ENCODE results near the gene KCNJ11. TPM values are rescaled to one million over a fixed set of nuclear protein-coding genes. Genes with fewer than 3 reads are reported as not detected.

Gene KCNJ11
- total and polyA plus RNA-seq, 2 of the 13 experiments (the other 11 are each of a cell fraction or from before 2014, with no cell fraction given): 0.38 to 1.6 TPM

DNA sequence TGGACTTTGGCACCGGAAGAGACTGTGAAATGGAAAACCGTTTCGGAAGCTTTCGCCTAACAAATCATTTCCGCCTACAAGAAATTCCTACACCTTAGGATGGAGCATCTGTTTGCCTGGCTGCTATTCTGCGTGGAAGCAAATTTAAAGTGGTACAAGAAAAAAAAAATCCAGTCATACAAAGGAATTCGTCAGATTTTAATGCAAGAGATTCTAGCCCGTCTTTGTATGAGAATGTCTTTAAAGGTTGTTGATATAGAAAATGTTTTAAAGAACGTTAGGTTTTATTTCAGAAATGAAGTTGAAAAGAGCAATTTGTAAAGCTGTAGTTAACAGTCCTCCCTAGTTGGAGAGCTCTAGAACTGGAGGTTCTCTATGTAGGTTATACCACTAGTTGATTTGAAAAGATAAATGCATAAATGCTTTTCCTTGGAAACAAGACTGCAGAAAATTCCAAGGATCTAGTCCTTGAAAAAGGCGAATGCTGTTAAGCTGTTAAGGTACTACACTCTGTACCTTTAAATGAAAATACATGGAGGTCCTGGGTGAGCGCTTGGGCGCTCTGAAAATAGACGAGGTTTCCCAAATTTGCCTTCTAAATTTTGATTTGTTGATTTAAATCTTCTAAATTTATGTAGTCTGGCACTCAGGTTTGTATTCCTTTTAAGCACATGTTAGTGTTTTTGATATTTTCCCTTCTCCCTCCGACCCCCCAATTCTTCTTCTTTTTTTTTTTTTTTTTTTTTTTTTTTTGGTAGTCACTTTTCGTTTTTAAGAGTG lies 34.4 kb downstream of the KCNJ11 start (continued):
- TF ChIP-seq, protein P1, sequence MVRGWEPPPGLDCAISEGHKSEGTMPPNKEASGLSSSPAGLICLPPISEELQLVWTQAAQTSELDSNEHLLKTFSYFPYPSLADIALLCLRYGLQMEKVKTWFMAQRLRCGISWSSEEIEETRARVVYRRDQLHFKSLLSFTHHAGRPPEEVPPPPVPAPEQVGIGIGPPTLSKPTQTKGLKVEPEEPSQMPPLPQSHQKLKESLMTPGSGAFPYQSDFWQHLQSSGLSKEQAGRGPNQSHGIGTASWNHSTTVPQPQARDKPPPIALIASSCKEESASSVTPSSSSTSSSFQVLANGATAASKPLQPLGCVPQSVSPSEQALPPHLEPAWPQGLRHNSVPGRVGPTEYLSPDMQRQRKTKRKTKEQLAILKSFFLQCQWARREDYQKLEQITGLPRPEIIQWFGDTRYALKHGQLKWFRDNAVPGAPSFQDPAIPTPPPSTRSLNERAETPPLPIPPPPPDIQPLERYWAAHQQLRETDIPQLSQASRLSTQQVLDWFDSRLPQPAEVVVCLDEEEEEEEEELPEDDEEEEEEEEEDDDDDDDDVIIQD (CRISPR knock-in tag; IDR thresholded peaks at IDR 0.05; ENCODE audit: low read depth): no peak
- TF ChIP-seq ASH2L (IDR thresholded peaks at IDR 0.05; ENCODE audit: insufficient read length, low read depth, low read length) (peak; percentile 68), SOX5 (CRISPR knock-in tag; IDR thresholded peaks at IDR 0.05; ENCODE audit: borderline replicate concordance) (peak; percentile 61; the same call in 1 of the 2 replicates), TSC22D2 (CRISPR knock-in tag; IDR thresholded peaks at IDR 0.05; ENCODE audit: borderline replicate concordance) (no peak), KDM5A (IDR thresholded peaks at IDR 0.05; ENCODE audit: borderline replicate concordance, low read length) (peak; percentile 58; the same call in 1 of the 2 replicates), ZSCAN29 (CRISPR knock-in tag; conservative IDR thresholded peaks at IDR 0.05) (no peak)

DNA sequence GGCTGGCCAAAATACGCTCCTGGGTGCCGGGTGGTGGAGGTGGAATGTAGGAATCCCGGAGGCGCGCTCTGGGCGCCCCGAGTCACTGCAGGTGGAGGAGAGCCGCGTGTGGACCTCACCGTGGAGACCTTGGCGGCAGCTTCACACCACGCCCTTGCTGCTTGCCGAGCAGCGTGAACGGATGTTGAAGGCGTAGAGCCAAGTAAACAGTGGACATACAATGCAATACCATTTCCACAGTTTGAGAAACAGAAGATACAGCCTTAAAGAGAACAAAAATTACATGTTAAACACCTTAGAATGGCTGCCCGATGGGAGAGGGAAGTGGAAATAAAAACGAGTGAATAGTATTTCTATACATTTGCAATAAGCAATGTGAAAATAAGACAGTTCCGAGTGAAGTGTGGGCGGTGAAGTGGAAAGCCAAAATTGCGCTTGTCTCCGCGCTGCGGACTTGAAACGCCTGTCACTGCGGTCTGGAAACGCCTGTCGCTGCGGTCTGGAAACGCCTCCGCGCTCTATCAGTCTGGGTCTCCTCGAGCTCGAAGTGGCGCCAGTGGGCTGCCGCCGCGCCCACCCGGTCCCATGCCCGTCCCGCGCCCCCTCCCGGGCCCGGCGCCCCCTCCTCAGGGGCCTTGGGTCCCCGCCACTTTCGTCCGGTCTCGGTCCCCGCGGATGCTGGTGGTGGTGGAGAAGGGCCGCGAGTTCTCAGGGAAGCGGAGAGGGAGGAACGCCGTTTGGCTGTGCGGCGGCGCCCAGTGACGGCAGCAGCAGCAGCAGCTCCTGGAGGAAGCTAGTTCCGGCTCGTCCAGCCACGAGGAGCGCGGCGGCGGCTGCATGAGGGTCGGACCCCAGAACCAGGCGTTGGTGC lies 35.3 kb downstream of the KCNJ11 start:
- TSS peak; percentile 88 for BruUV-seq (replicated peaks)
- H3K9ac ChIP-seq (ENCODE audit: insufficient read depth, low read depth, low read length): peak overlapping the region; percentile 82
- H3K4me1 ChIP-seq (ENCODE audit: insufficient read depth, low read length): peaks cover 35% of the 10 kb centered on the region
- peaks cover 38% of the 10 kb centered on the region for H3K79me2 ChIP-seq (ENCODE audit: insufficient read depth, low read length)
- peaks cover 2 to 16% of the 10 kb centered on the region in 2 experiments; a peak in 4 of 5 replicates for H3K36me3 ChIP-seq (replicated peaks in 1 of 2; ENCODE audit: control insufficient read depth in 1 of 2, insufficient read depth in 2 of 2, low read length in 2 of 2)
- CTCF ChIA-PET (ENCODE audit: low intra/inter-chr PET ratio, low total read pairs): interaction anchor here (1.3 kb wide), 1 partner anchor 151 kb away, joined by 3 read pairs; no protein-coding TSS in a partner anchor
- intact Hi-C loops (cut with micrococcal nuclease; ENCODE audit: unreplicated experiment): loop anchor here (2.0 kb wide), 3 partner anchors 76 to 156 kb away; partner anchors contain the start of gene NUCB2
- H3K4me2 ChIP-seq (ENCODE audit: low read depth, low read length): peak overlapping the region; percentile 99
- under 1% methylated on average over 36 of the region's 69 CpGs for WGBS (ENCODE audit: low lambda C conversion rate)
- H2AFZ ChIP-seq (ENCODE audit: low read length): no peak overlapping the region
- ATAC-seq (peak; percentile 85), FAIRE-seq (no peak), DNase-seq (ENCODE audit: low spot score) (peak; percentile 56)
- H4K20me1 ChIP-seq (ENCODE audit: insufficient read depth, low read length): no peaks in the 10 kb centered on the region; the same call in 1 of the 2 replicates
- H3K27me3 ChIP-seq (ENCODE audit: control insufficient read depth in 1 of 2, insufficient read depth in 2 of 2, low read length in 2 of 2): peaks cover 0 to 4% of the 10 kb centered on the region in 2 experiments; a peak in 2 of 5 replicates
- H3K4me3 ChIP-seq (replicated peaks in 1 of 3; ENCODE audit: insufficient read depth in 1 of 3, low read depth in 2 of 3, low read length in 3 of 3): peak overlapping the region; percentile 73 to 84 (median 76)
- in situ Hi-C loops (cut with HindIII; ENCODE audit: extremely low pct_ligation_motif_present, low pct_unique_long_range_greater_than_20kb): loop anchor here (10.0 kb wide), 1 partner anchor 148 kb away; the partner anchor contains the start of gene PIK3C2A
- POLR2A ChIA-PET: interaction anchor here (0.8 to 3.2 kb wide), 6 partner anchors 9 to 342 kb away, joined by 3 to 13 read pairs (median 6); partner anchors contain the start of genes NUCB2, PIK3C2A and RPS13
- H3K27ac ChIP-seq (ENCODE audit: extremely low read length, insufficient read depth, low read length): peak overlapping the region; percentile 96
- H3K9me3 ChIP-seq (ENCODE audit: low read length): no peaks in the 10 kb centered on the region
- peak; percentile 93; the same call in 1 of the 2 replicates for TF ChIP-seq ZSCAN21 (CRISPR knock-in tag; IDR thresholded peaks at IDR 0.05; ENCODE audit: borderline replicate concordance)
- TF ChIP-seq, protein P2, sequence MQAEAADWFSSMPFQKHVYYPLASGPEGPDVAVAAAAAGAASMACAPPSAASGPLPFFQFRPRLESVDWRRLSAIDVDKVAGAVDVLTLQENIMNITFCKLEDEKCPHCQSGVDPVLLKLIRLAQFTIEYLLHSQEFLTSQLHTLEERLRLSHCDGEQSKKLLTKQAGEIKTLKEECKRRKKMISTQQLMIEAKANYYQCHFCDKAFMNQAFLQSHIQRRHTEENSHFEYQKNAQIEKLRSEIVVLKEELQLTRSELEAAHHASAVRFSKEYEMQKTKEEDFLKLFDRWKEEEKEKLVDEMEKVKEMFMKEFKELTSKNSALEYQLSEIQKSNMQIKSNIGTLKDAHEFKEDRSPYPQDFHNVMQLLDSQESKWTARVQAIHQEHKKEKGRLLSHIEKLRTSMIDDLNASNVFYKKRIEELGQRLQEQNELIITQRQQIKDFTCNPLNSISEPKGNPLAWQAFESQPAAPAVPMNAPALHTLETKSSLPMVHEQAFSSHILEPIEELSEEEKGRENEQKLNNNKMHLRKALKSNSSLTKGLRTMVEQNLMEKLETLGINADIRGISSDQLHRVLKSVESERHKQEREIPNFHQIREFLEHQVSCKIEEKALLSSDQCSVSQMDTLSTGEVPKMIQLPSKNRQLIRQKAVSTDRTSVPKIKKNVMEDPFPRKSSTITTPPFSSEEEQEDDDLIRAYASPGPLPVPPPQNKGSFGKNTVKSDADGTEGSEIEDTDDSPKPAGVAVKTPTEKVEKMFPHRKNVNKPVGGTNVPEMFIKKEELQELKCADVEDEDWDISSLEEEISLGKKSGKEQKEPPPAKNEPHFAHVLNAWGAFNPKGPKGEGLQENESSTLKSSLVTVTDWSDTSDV (CRISPR knock-in tag; IDR thresholded peaks at IDR 0.05): no peak
- TF ChIP-seq SMAD1 (CRISPR knock-in tag; IDR thresholded peaks at IDR 0.05; ENCODE audit: borderline replicate concordance, low read depth): no peak
- TF ChIP-seq ASH2L (IDR thresholded peaks at IDR 0.05; ENCODE audit: insufficient read length, low read depth, low read length): peak; percentile 86
- no peak; the same call in 1 of the 2 replicates for TF ChIP-seq TOE1 (CRISPR knock-in tag; IDR thresholded peaks at IDR 0.05)
- 0 out of 2 replicates have a peak, but pooled peaks have one; percentile 68 for TF ChIP-seq ZFYVE20 (CRISPR knock-in tag; IDR thresholded peaks at IDR 0.05; ENCODE audit: borderline replicate concordance, low read depth)
- peak; percentile 83 for TF ChIP-seq TAF1 (CRISPR knock-in tag; IDR thresholded peaks at IDR 0.05)
- TF ChIP-seq HMG20A (CRISPR knock-in tag; IDR thresholded peaks at IDR 0.05; ENCODE audit: borderline replicate concordance): peak; percentile 49; the same call in 1 of the 2 replicates
